Aortic smooth muscle cell (primary cell): Measurements from ENCODE around the gene TPRA1. TPM values are rescaled to one million over a fixed set of nuclear protein-coding genes. Genes with fewer than 3 reads are reported as not detected.

Experiments
- total RNA-seq: library from RNA; depleted of rRNA; stranded (reverse); fragments of >200 nt; gene quantifications from 2 replicates; pipeline ENCODE4 v1.2.3, GENCODE V29; 2014

Gene TPRA1
- 36.1 and 38.7 TPM in 2 replicates for total RNA-seq

DNA sequence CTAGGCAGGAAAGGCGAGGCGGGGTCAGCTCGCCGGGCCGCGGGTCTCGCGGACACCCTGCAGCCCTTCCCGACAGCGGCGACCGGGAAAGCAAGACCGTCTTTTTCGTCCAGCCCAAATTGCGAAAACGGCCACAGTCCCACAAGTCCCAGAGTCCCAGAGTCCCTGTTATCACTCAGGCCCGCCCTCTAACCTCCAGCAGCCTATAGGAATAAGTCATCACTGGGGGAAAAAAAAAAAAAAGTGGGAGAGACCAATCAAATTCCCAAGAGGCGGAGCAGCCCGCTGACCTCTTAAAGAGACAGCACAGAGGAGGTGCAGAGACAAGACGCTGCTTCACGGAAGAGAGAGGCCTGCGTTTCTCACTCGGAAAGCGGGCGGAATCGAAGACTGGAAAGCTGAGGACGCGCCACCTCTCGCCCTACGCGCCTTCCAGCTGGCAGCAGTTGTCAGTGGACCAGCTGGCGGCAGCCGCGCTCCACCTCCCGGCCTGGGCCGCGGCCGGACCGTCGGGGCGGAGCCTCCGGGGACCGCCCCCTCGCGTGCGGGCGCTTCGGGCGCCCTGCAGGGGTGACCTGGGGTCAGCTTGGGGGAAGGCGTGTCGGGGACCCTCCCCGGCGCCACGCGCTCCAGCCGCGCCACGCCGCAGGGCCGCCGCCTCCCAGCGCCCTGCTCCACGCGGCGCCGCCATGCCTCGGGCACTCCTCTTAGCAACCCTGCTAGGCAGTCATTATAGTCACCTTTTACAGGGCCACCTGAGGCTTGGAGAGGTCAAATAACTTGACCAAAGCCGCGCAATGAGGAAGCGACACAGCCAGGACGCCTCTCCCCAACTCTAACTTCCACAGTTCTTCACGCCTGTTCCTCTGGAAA is at the start of gene TPRA1:
TSS of gene TPRA1 (minus strand) at position 141 of the 873 bp plus-strand sequence. CDS start 10,587 bp downstream, outside the sequence.

DNA sequence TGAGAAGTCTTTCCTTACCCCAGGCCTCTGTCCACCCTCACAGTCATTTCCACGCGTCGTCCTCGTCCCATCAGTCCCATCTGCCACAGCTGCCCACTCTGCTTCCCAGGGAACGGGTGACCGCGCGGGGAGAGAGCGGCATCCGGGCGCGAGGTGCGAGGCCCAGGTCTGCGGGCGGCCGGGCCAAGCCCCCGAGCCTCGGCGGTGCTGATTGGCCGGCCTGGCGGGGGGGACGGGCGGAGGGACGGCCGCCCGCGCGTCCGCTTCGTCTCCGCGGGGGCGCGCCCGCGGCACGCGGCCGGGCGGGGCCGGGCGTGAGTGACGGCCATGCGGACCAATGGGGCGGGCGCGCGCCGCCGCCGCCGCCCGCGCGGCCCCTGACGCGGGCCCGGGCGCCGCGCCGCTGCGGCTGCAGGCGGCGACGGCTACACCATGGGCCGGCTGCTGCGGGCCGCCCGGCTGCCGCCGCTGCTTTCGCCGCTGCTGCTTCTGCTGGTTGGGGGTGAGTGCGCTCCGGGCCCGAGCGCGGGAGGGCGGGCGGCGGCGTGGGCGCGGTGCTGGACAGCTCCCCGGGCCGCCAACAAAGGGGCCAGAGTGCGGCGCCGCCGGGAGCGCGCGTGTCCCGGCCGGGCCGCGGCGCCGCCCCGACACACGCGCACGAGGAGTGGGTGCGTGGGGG is 38.4 kb upstream of the TPRA1 start, which contains the start of gene PODXL2:
TSS of gene PODXL2 (plus strand) at position 398 of the 679 bp plus-strand sequence. CDS start at position 433, 35 bp downstream.

Other genes with a start within 250 kb of the TPRA1 start
- 28.7 and 54.7 TPM in 2 replicates for gene MCM2, start 7.7 kb upstream of the TPRA1 start, total RNA-seq
- 1.9 and 2.4 TPM in 2 replicates for gene PODXL2, start 38.5 kb upstream of the TPRA1 start, total RNA-seq
- 10.0 and 16.6 TPM in 2 replicates for gene ABTB1, start 82.2 kb upstream of the TPRA1 start, total RNA-seq
- gene MGLL, start 231.8 kb upstream of the TPRA1 start, total RNA-seq = 6.6 and 18.4 TPM in 2 replicates